SK-N-SH (cell line): Measurements from ENCODE around the gene PPP1R37.

Experiments
- CTCF ChIP-seq: fragments of 200-600 bp; sonication (generic); IDR thresholded peaks from 2 replicates; pipeline ENCODE4 v1.6.1; 2017; ENCODE audit warnings: antibody characterized with exemption, mild to moderate bottlenecking, moderate library complexity
- FOSL2 ChIP-seq: IDR thresholded peaks from 2 replicates; pipeline ENCODE4 v1.4.0; 2012; ENCODE audit warnings: low read depth, mild to moderate bottlenecking, moderate library complexity, borderline replicate concordance
- GATA2 ChIP-seq: sonication (generic); formaldehyde crosslinking; IDR thresholded peaks from 2 replicates; pipeline ENCODE4 v1.5.0; 2020; ENCODE audit warnings: mild to moderate bottlenecking, missing genetic modification reagents
- JUND ChIP-seq: IDR thresholded peaks from 2 replicates; pipeline ENCODE4 v1.4.0; 2012
- NFIC ChIP-seq: IDR thresholded peaks from 2 replicates; pipeline ENCODE4 v1.4.0; 2012; ENCODE audit warnings: borderline replicate concordance
- SMC3 ChIP-seq: IDR thresholded peaks from 2 replicates; pipeline ENCODE4 v1.6.1; 2012; ENCODE audit warnings: low read depth, low read length, improper control_type of control experiment
- TAF1 ChIP-seq: IDR thresholded peaks from 2 replicates; pipeline ENCODE4 v1.6.1; 2012; ENCODE audit warnings: low read depth, mild to moderate bottlenecking, low read length, moderate library complexity, borderline replicate concordance
- TCF12 ChIP-seq: IDR thresholded peaks from 2 replicates; pipeline ENCODE4 v1.4.0; 2012
- TEAD4 ChIP-seq: IDR thresholded peaks from 2 replicates; pipeline ENCODE4 v1.4.0; 2012; ENCODE audit warnings: mild to moderate bottlenecking, borderline replicate concordance; ENCODE audit not compliant: insufficient read depth
- YY1 ChIP-seq: IDR thresholded peaks from 2 replicates; pipeline ENCODE4 v1.4.0; 2012; ENCODE audit warnings: low read depth, mild to moderate bottlenecking
- TF ChIP-seq, protein P1 (sequence below): IDR thresholded peaks from 2 replicates; pipeline ENCODE4 v1.4.0; 2012; ENCODE audit warnings: low read depth, borderline replicate concordance
- TF ChIP-seq, protein P2 (sequence below): IDR thresholded peaks from 2 replicates; pipeline ENCODE4 v1.6.1; 2012; ENCODE audit warnings: mild to moderate bottlenecking, low read depth, low read length, moderate library complexity
- TF ChIP-seq, protein P3 (sequence below): fragments of 150-350 bp; IDR thresholded peaks from 2 replicates; pipeline ENCODE4 v1.6.1; 2016; ENCODE audit warnings: mild to moderate bottlenecking, low read depth, low read length

DNA sequence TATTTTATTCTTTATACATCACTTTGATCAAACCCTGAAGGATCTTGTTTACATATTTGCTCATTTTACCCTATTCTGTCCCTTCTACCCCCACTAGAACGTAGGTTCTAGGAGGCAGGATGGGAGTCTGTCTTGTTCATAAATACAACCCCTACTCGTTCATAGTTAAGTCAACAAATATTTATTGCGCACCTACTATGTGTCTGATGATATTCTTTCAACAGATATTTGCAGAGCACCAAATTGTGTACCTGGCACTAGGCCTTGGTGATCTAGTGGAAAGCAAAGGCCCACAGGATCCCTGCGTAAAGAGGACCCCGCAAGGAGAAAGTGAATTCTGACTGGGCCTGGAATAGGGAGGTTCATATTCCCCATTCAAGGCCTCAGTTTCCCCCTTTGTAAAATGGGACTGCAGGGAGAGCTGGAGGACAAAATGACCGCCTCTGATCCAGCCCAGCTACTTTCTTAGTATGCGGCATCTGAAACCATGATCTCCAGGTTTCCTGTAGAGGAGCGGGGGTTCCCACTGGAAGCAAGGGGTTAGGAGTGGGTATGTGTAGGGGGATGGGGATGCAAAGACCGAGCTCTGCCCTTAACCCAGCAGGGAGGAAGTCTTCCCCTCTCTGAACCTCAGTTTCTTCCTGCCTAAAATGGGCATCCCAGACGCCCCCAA lies 14.5 kb upstream of the PPP1R37 start:
- no peak for TF ChIP-seq CTCF
- TF ChIP-seq YY1 = no peak
- TF ChIP-seq GATA2 (CRISPR knock-in tag) = no peak
- TF ChIP-seq, protein P1, sequence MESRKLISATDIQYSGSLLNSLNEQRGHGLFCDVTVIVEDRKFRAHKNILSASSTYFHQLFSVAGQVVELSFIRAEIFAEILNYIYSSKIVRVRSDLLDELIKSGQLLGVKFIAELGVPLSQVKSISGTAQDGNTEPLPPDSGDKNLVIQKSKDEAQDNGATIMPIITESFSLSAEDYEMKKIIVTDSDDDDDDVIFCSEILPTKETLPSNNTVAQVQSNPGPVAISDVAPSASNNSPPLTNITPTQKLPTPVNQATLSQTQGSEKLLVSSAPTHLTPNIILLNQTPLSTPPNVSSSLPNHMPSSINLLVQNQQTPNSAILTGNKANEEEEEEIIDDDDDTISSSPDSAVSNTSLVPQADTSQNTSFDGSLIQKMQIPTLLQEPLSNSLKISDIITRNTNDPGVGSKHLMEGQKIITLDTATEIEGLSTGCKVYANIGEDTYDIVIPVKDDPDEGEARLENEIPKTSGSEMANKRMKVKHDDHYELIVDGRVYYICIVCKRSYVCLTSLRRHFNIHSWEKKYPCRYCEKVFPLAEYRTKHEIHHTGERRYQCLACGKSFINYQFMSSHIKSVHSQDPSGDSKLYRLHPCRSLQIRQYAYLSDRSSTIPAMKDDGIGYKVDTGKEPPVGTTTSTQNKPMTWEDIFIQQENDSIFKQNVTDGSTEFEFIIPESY = no peak
- TF ChIP-seq TEAD4 = no peak
- TF ChIP-seq TCF12 = no peak
- TF ChIP-seq, protein P2, sequence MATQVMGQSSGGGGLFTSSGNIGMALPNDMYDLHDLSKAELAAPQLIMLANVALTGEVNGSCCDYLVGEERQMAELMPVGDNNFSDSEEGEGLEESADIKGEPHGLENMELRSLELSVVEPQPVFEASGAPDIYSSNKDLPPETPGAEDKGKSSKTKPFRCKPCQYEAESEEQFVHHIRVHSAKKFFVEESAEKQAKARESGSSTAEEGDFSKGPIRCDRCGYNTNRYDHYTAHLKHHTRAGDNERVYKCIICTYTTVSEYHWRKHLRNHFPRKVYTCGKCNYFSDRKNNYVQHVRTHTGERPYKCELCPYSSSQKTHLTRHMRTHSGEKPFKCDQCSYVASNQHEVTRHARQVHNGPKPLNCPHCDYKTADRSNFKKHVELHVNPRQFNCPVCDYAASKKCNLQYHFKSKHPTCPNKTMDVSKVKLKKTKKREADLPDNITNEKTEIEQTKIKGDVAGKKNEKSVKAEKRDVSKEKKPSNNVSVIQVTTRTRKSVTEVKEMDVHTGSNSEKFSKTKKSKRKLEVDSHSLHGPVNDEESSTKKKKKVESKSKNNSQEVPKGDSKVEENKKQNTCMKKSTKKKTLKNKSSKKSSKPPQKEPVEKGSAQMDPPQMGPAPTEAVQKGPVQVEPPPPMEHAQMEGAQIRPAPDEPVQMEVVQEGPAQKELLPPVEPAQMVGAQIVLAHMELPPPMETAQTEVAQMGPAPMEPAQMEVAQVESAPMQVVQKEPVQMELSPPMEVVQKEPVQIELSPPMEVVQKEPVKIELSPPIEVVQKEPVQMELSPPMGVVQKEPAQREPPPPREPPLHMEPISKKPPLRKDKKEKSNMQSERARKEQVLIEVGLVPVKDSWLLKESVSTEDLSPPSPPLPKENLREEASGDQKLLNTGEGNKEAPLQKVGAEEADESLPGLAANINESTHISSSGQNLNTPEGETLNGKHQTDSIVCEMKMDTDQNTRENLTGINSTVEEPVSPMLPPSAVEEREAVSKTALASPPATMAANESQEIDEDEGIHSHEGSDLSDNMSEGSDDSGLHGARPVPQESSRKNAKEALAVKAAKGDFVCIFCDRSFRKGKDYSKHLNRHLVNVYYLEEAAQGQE = no peak
- TF ChIP-seq JUND = no peak
- TF ChIP-seq SMC3 = no peak
- no peak for TF ChIP-seq NFIC
- no peak for TF ChIP-seq FOSL2
- TF ChIP-seq TAF1 = no peak
- TF ChIP-seq, protein P3, sequence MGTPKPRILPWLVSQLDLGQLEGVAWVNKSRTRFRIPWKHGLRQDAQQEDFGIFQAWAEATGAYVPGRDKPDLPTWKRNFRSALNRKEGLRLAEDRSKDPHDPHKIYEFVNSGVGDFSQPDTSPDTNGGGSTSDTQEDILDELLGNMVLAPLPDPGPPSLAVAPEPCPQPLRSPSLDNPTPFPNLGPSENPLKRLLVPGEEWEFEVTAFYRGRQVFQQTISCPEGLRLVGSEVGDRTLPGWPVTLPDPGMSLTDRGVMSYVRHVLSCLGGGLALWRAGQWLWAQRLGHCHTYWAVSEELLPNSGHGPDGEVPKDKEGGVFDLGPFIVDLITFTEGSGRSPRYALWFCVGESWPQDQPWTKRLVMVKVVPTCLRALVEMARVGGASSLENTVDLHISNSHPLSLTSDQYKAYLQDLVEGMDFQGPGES = no peak
